GM12872 (cell line): Measurements from ENCODE around the gene SETD1A.
A peak's percentile ranks its signal among the peaks of the same experiment; 100 is the strongest.

ENCODE experiments used
- CTCF ChIP-seq: IDR thresholded peaks from 3 replicates; pipeline ENCODE4 v1.5.1; 2011; ENCODE audit warnings: low read depth, mild to moderate bottlenecking, low read length, moderate library complexity; ENCODE audit not compliant: insufficient read depth

Gene SETD1A

DNA sequence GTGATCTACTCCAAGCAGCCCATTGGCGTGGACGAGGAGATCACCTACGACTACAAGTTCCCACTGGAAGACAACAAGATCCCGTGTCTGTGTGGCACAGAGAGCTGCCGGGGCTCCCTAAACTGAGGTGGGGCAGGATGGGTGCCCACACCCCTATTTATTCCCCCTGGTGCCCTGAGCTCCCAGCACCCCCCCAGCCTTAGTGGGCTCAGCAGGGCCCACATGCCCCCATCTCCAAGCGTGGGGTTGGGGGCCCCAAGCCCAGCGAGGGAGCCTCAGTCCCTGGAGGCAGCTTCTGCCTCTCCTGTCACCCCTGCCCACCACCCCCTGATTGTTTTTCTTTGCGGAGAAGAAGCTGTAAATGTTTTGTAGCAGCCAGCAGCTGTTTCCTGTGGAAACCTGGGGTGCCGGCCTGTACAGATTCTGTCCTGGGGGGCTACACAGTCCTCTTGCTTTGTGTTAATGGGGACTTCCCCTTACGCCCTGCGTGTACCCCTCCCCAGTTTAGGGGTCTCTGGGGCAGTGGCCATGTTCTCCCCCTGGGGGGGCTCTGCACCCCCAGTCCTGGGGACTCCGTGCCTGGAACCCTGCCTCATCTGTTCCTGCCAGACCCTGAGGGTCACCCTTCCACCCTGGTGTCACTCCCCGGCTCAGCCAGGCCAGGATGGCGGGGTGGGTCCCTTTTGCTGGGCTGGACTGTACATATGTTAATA is 26.5 kb downstream of the SETD1A start:
- no peak for TF ChIP-seq CTCF

- TF ChIP-seq CTCF: peak; percentile 87
Measured at GRCh38 chr16:30984669-30985400, 27.3 kb downstream of the SETD1A start, which contains the start of gene HSD3B7. HSD3B7 (plus strand) TSS chr16:30985207; CDS start chr16:30985659, 452 bp downstream.

DNA sequence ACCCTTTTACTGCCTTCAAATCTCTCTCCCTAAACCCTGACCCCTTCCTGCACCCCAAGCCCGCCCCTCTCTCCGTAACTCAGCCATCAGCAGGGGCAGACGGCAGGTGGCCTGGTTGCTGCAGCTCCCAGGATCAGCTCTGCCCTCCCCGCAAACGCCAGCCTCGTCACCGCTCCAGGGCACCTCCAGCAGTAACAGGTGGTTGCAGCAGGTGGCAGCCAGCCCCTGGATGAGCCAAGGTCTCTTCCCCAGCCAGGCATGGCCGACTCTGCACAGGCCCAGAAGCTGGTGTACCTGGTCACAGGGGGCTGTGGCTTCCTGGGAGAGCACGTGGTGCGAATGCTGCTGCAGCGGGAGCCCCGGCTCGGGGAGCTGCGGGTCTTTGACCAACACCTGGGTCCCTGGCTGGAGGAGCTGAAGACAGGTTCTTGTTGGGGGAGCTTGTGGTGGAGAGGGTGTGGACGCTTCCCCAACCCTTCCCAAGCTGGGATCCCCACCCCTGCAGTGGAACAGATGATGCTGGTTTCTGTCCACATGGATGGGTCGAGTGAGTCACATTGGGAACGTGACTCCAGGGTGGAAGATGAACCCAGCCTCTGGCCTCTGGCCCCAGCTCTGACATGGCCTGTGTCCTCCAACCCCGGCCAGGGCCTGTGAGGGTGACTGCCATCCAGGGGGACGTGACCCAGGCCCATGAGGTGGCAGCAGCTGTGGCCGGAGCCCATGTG is 28.0 kb downstream of the SETD1A start:
- TF ChIP-seq CTCF: no peak

DNA sequence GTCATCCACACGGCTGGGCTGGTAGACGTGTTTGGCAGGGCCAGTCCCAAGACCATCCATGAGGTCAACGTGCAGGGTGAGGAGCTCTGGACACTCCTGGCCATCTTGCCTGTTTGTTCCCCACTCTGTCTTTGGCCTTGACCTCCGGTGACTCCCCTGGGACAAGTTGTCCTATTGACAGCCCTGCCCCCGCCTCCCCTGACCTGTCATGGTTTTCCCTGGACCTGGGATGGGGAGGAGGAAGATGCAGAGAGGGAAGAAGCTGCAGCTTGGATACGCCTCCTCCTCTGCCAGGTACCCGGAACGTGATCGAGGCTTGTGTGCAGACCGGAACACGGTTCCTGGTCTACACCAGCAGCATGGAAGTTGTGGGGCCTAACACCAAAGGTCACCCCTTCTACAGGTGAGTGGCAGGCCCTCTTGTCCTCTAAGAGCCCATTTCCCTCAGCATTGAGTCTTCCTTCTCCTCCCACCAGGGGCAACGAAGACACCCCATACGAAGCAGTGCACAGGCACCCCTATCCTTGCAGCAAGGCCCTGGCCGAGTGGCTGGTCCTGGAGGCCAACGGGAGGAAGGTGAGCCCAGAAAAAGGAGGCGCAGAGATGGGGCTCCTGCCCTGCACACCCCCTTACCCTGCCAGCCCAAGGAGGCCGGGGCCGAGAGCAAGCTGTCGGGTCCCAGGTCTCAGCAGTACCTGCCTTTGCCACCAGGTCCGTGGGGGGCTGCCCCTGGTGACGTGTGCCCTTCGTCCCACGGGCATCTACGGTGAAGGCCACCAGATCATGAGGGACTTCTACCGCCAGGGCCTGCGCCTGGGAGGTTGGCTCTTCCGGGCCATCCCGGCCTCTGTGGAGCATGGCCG is 28.8 kb downstream of the SETD1A start:
- TF ChIP-seq CTCF: no peak

- TF ChIP-seq CTCF: no peak
Measured at GRCh38 chr16:30987581-30988190, 30.1 kb downstream of the SETD1A start.

GRCh38 chr16:30989469-30990047 is 32.0 kb downstream of the SETD1A start:
- no peak for TF ChIP-seq CTCF
